Heart right ventricle (tissue), 16 donors: Measurements from ENCODE around the gene LRP1. TPM values are rescaled to one million over a fixed set of nuclear protein-coding genes. Genes with fewer than 3 reads are reported as not detected.

ENCODE experiments used
- ATAC-seq, 8 donors: fragments of 200-7000 bp; cut with Tn5 transposase; one replicate each; pipeline ENCODE4 v1.9.1; 2020; ENCODE audit warnings: mild to moderate bottlenecking in 8 of 8, moderate library complexity in 8 of 8, moderate number of reproducible peaks in 1 of 8
- DNase-seq, 2 donors: peaks; one replicate each; pipeline ENCODE4 v3.0.0-alpha.2; 2020
- H3K27ac ChIP-seq, 10 donors: fragments of 200-600 bp; sonication (generic) in 2 of 10; one replicate each; pipeline versions ENCODE4 v1.5.0 to v1.8.0; 2020 to 2022; ENCODE audit warnings: mild to moderate bottlenecking in 3 of 10
- H3K27me3 ChIP-seq, 7 donors: fragments of 200-600 bp; one replicate each; pipeline ENCODE4 v1.8.0; 2021 to 2022; ENCODE audit warnings: mild to moderate bottlenecking in 2 of 7
- H3K36me3 ChIP-seq, 9 donors: fragments of 200-600 bp; sonication (generic) in 1 of 9; one replicate each; pipeline versions ENCODE4 v1.5.0 to v1.8.0; 2020 to 2022; ENCODE audit warnings: mild to moderate bottlenecking in 2 of 9
- H3K4me1 ChIP-seq, 9 donors: fragments of 200-600 bp; sonication (generic) in 1 of 9; one replicate each; pipeline versions ENCODE4 v1.5.0 to v1.8.0; 2020 to 2022; ENCODE audit warnings: mild to moderate bottlenecking in 4 of 9
- H3K4me3 ChIP-seq, 10 donors: fragments of 200-600 bp; sonication (generic) in 2 of 10; one replicate each; pipeline versions ENCODE4 v1.5.0 to v1.8.0; 2020 to 2022; ENCODE audit warnings: mild to moderate bottlenecking in 7 of 10, moderate library complexity in 2 of 10
- H3K9me3 ChIP-seq, 11 donors: fragments of 200-600 bp in 10 of 11; sonication (generic) in 2 of 11; one replicate each; pipeline versions ENCODE4 v1.5.0 to v1.8.0; 2013 to 2022; ENCODE audit warnings: mild to moderate bottlenecking in 2 of 11, control low read depth in 1 of 11, moderate library complexity in 1 of 11
- WGBS, 2 donors: extraction: QIAGEN DNeasy Blood & Tissue Kit; methylation state at CpG; one replicate each; pipeline ENCODE4 v1.1.7; 2013; ENCODE audit warnings: inconsistent platforms in 1 of 2; 5-methylcytosine and 5-hydroxymethylcytosine counted together
- intact Hi-C, 10 donors: fragments of 100-400 bp; cut with DNase I; formaldehyde crosslinking; loops; one replicate each; pipeline versions ENCODE4 v1.11.1 to v1.14.2; 2022
- polyA plus RNA-seq, 2 donors: library from polyadenylated mRNA; stranded (reverse); fragments of 200-250 nt; gene quantifications; one replicate each; pipeline ENCODE4 v1.2.3, GENCODE V29; 2013
- total RNA-seq, 10 donors: library from RNA; stranded (reverse); fragmentation: NEBNext Ultra II Directional in 3 of 10; extraction: Animal tissue kit (Norgen Biotek cat#: 25700) in 3 of 10; gene quantifications; one replicate each; pipeline versions ENCODE4 v1.2.1 to v1.2.4, GENCODE V29; 2021 to 2023
- TF ChIP-seq, protein P1 (sequence below), 9 donors: fragments of 200-600 bp; sonication (generic) in 2 of 9; IDR thresholded peaks; one replicate each; pipeline versions ENCODE4 v1.5.0 to v1.8.0; 2021 to 2022; ENCODE audit warnings: antibody characterized with exemption in 9 of 9, mild to moderate bottlenecking in 5 of 9, moderate library complexity in 1 of 9
- donor health status: Arrhythmogenic right ventricular cardiomyopathy.
- donor health status: ischemic (EF 13 %, LVEDD 7.1; RV severe dilation, severe dysfunction).
- donor health status: healthy with polysubstance abuse.
- donor health status: DM: no; HTN: yes; CAD: no.
- donor health status: DM: no; HTN: no; CAD: no.
- donor health status: ischemic (EF 25% LVEDD 6.9; RV normal size, moderate dysfunction).
- donor health status: ischemic (EF 25% LVEDD 5.7; RV mildly dilated, moderate dysfunction).
- donor health status: healthy.
- donor health status: DM: yes; HTN: yes; CAD: no.
- donor health status: Ischemic cardiomyopathy.
- donor health status: ischemic (EF 35%, LVEDD 5.7; RV mildly dilated, moderate dysfunction).
- donor health status: nonischemic (EF 11% LVEDD 7.7; RV severe dilation, severe dysfunction).
- donor health status: DM: yes; HTN: yes; CAD: no.
- donor health status: PGD.
- donor health status: ischemic (EF 29% LVEDD 5.4; RV normal size, mild dysfunction).
- donor health status: nonischemic (EF 23%, LVEDD 6.1; RV moderate dilation, normal function).

Gene LRP1
- total and polyA plus RNA-seq, 12 donors: 46.3 to 259 (median 69.3) TPM

DNA sequence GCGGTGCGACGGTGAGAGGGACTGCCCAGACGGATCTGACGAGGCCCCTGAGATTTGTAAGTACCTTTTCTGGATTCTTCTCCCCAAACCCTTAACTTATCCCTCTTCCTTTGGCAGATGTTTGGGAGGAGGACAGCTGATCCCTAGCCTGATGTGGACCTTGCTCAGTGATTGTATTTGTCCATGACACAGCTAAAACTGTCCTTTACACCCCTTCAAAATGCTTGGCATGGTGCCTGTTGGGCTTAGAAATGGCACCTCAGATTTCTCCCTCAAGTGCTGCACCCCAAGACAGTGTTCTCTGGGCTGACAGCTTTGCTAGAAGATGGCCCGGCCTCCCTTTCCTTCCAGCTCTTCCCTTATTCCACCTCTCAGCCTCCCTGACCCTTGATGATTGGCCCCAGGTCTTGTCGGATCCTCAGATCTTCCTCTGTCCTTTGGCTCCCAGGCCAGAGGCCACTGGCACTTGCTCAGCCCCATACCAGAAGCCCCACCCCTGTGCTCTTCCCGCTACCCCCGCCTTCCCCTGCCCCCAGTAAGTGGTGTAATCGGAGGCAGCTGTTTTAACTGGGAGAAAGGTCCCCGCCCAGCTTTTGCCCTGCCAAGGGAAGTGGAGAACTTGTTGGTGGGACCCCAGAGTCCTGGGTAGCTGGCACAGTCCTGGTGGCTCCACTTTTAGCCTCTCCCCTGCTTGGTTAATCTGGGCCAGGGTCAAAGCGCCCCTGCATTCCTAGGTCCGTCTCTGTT is 10.4 kb downstream of the LRP1 start:
- H3K4me3 ChIP-seq: no peak overlapping the region
- WGBS, 2 donors: 60 to 61% methylated on average over 13 of the region's 13 CpGs
- peak overlapping the region in 9 of 10 donors; percentile 73 to 100 (median 99) for H3K27ac ChIP-seq
- no peaks in the 10 kb centered on the region for H3K9me3 ChIP-seq
- intact Hi-C loops: no loop called here
- peaks cover 10 to 100% (median 83%) of the 10 kb centered on the region in 9 donors for H3K4me1 ChIP-seq
- TF ChIP-seq, protein P1, sequence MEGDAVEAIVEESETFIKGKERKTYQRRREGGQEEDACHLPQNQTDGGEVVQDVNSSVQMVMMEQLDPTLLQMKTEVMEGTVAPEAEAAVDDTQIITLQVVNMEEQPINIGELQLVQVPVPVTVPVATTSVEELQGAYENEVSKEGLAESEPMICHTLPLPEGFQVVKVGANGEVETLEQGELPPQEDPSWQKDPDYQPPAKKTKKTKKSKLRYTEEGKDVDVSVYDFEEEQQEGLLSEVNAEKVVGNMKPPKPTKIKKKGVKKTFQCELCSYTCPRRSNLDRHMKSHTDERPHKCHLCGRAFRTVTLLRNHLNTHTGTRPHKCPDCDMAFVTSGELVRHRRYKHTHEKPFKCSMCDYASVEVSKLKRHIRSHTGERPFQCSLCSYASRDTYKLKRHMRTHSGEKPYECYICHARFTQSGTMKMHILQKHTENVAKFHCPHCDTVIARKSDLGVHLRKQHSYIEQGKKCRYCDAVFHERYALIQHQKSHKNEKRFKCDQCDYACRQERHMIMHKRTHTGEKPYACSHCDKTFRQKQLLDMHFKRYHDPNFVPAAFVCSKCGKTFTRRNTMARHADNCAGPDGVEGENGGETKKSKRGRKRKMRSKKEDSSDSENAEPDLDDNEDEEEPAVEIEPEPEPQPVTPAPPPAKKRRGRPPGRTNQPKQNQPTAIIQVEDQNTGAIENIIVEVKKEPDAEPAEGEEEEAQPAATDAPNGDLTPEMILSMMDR (IDR thresholded peaks at IDR 0.05): no peak
- no peaks in the 10 kb centered on the region for H3K27me3 ChIP-seq
- H3K36me3 ChIP-seq: peaks cover 0 to 58% (median 13%) of the 10 kb centered on the region in 9 donors
- ATAC-seq (peak; percentile 19 to 83 (median 49)), DNase-seq (peak; percentile 68 to 82)

DNA sequence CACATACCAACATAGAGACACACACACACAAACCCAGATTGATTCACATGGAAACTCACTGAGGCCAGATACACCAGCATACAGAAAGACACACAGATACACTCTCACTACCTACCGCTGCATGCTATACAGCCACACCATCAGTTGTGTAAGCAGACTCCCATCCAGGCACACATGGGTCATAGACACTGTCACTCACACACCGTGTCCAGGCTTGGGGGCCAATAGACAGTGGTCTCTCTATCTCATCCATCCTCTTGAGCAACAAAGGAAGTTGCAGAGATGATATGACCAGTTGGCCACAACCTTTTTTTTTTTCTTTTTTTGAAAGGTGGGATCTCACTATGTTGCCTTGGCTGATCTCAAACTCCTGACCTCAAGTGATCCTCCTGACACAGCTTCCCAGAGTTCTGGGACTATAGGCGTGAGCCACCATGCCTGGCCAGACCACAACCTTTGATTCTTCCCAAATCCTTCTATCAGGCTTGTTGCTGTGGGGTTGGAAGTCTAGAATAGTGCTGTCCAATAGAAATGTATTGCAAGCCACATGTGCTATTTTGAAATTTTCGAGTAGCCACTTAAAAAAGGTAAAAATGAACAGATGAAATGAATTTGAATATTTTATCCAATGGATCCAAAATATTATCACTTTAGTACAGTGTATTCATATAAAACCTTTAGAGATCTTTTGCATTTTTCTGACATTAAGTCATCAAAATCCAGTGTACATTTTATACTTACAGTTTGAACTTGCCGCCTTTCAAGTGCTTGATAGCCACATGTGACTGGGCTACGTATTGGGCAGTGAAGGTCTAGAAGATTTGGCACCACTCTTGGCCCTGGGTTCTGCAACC is 11.7 kb downstream of the LRP1 start:
- no peak for ATAC-seq
- H3K4me1 ChIP-seq: peaks cover 4 to 93% (median 71%) of the 10 kb centered on the region in 9 donors
- intact Hi-C loops: no loop called here
- H3K27me3 ChIP-seq: no peaks in the 10 kb centered on the region
- H3K27ac ChIP-seq: peak overlapping the region in 8 of 10 donors; percentile 14 to 99 (median 94)
- 74 to 77% methylated on average over 6 of the region's 6 CpGs for WGBS, 2 donors
- no peaks in the 10 kb centered on the region for H3K9me3 ChIP-seq
- TF ChIP-seq, protein P1 (IDR thresholded peaks at IDR 0.05): no peak
- peaks cover 0 to 71% (median 18%) of the 10 kb centered on the region in 9 donors for H3K36me3 ChIP-seq
- DNase-seq: no peak
- no peak overlapping the region for H3K4me3 ChIP-seq

DNA sequence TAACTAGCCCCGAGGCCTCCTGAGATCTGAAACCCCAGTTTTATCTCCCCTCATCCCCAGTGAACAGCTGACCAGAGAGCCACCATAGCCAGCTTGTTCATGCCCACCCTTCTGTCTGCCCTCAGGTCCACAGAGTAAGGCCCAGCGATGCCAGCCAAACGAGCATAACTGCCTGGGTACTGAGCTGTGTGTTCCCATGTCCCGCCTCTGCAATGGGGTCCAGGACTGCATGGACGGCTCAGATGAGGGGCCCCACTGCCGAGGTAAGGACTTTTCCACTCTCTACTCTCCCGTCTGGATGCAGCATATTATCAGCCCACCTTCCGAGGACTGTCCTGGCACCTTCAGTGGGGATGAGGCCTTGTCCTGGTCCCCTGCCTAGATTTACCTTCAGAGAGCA is 13.0 kb downstream of the LRP1 start:
- no peak overlapping the region for H3K4me3 ChIP-seq
- peaks cover 0 to 93% (median 71%) of the 10 kb centered on the region in 9 donors for H3K4me1 ChIP-seq
- intact Hi-C loops: no loop called here
- H3K27me3 ChIP-seq: no peaks in the 10 kb centered on the region
- no peaks in the 10 kb centered on the region for H3K9me3 ChIP-seq
- H3K27ac ChIP-seq: peak overlapping the region in 7 of 10 donors; percentile 13 to 80 (median 72)
- DNase-seq: no peak
- H3K36me3 ChIP-seq: peaks cover 0 to 80% (median 25%) of the 10 kb centered on the region in 9 donors
- no peak for ATAC-seq
- WGBS, 2 donors: 91 to 93% methylated on average over 8 of the region's 8 CpGs
- TF ChIP-seq, protein P1 (IDR thresholded peaks at IDR 0.05): no peak

DNA sequence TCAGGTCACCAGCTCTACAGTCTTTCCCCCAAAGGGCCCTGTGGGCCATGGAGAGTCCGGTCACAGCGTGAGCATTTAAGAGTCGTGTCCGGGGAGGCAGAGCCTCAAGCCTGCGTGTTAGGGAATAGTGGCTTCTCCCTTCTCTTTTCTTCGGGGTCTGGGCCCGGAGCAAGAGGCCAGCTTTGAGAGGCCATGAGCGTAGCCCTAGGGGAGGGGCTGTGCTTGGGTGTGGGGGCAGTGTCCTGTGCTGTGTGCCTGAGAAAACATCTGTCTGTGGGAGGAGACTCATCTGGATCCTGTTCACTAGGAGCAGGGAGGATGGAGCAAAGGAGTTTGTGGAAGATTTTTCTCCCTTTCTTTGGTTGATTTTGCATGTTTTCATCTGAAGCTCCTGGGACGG is 13.8 kb downstream of the LRP1 start:
- no peaks in the 10 kb centered on the region for H3K9me3 ChIP-seq
- H3K27me3 ChIP-seq: no peaks in the 10 kb centered on the region
- peaks cover 0 to 93% (median 71%) of the 10 kb centered on the region in 9 donors for H3K4me1 ChIP-seq
- peak overlapping the region; percentile 9 to 80 (median 64) for H3K27ac ChIP-seq
- intact Hi-C loops: no loop called here
- ATAC-seq (peak in 7 of 8 donors; percentile 23 to 66 (median 62)), DNase-seq (no peak)
- peaks cover 0 to 89% (median 25%) of the 10 kb centered on the region in 9 donors for H3K36me3 ChIP-seq
- no peak overlapping the region for H3K4me3 ChIP-seq
- 56 to 61% methylated on average over 9 of the region's 9 CpGs for WGBS, 2 donors
- TF ChIP-seq, protein P1 (IDR thresholded peaks at IDR 0.05): no peak
